ENCODE data around the gene LRP3. TPM values are rescaled to one million over a fixed set of nuclear protein-coding genes. Genes with fewer than 3 reads are reported as not detected.

LRP3 gene
- total and polyA plus RNA-seq, 2 of the 13 experiments (the other 11 are each of a cell fraction or from before 2014, with no cell fraction given), result 17.6 to 51.6 TPM

DNA sequence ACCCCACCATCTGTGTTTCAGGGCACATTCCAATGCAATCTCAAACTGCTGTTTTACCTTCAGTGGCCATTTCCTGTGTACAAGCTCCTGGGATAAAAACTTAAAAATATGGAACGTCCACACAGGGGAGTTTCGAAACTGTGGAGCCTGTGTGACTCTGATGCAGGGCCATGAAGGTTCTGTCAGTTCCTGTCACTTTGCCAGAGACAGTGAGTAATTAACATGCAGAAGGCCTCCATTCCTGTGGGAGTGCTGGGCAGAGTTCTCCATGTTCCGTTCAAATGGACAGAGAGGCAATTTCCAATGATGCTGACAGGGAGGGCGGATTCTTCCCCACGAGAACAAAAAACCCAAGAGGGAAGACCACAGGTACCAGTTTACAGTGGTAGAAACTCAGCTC lies 37.8 kb upstream of the LRP3 start (continued):
- TF ChIP-seq, protein P1, sequence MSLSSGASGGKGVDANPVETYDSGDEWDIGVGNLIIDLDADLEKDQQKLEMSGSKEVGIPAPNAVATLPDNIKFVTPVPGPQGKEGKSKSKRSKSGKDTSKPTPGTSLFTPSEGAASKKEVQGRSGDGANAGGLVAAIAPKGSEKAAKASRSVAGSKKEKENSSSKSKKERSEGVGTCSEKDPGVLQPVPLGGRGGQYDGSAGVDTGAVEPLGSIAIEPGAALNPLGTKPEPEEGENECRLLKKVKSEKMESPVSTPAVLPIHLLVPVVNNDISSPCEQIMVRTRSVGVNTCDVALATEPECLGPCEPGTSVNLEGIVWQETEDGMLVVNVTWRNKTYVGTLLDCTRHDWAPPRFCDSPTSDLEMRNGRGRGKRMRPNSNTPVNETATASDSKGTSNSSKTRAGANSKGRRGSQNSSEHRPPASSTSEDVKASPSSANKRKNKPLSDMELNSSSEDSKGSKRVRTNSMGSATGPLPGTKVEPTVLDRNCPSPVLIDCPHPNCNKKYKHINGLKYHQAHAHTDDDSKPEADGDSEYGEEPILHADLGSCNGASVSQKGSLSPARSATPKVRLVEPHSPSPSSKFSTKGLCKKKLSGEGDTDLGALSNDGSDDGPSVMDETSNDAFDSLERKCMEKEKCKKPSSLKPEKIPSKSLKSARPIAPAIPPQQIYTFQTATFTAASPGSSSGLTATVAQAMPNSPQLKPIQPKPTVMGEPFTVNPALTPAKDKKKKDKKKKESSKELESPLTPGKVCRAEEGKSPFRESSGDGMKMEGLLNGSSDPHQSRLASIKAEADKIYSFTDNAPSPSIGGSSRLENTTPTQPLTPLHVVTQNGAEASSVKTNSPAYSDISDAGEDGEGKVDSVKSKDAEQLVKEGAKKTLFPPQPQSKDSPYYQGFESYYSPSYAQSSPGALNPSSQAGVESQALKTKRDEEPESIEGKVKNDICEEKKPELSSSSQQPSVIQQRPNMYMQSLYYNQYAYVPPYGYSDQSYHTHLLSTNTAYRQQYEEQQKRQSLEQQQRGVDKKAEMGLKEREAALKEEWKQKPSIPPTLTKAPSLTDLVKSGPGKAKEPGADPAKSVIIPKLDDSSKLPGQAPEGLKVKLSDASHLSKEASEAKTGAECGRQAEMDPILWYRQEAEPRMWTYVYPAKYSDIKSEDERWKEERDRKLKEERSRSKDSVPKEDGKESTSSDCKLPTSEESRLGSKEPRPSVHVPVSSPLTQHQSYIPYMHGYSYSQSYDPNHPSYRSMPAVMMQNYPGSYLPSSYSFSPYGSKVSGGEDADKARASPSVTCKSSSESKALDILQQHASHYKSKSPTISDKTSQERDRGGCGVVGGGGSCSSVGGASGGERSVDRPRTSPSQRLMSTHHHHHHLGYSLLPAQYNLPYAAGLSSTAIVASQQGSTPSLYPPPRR (CRISPR knock-in tag; IDR thresholded peaks at IDR 0.05; ENCODE audit: borderline replicate concordance), result no peak

DNA sequence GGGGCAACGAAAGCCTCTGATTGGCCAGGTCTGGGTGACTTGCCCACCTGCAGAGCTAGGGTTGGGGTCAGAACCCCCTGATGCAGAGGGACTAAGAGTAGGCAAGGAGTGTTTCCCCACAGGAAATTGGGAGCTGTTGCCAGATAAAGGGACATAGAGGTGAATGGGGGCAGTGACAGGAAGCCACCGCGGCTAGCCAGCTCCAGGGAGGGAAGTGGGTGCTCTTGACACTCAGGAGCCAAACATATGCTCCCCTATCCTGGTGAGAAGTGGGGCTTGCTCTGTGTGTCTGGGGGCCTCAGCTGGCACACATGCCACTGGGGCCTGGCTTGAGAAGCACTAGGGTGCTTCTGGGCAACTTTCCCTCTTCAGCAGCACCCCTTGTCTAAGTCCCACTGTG lies 36.2 kb upstream of the LRP3 start:
- no peaks in the 10 kb centered on the region for H3K27me3 ChIP-seq (ENCODE audit: control insufficient read depth in 1 of 2, insufficient read depth in 2 of 2, low read length in 2 of 2)
- intact Hi-C loops (cut with micrococcal nuclease; ENCODE audit: unreplicated experiment), result no loop called here
- H3K79me2 ChIP-seq (ENCODE audit: insufficient read depth, low read length), result no peaks in the 10 kb centered on the region
- H3K4me3 ChIP-seq (replicated peaks in 1 of 3; ENCODE audit: insufficient read depth in 1 of 3, low read depth in 2 of 3, low read length in 3 of 3), result peak overlapping the region in 1 of 3 experiments; percentile 26; a peak in 1 of 6 replicates
- DNase-seq (ENCODE audit: low spot score) (no peak), FAIRE-seq (no peak), ATAC-seq (peak; percentile 37)
- H3K4me1 ChIP-seq (ENCODE audit: insufficient read depth, low read length), result peaks cover 53% of the 10 kb centered on the region
- 11% methylated on average over 3 of the region's 3 CpGs for WGBS (ENCODE audit: low lambda C conversion rate)
- in situ Hi-C loops (cut with HindIII; ENCODE audit: extremely low pct_ligation_motif_present, low pct_unique_long_range_greater_than_20kb), result no loop called here
- POLR2A ChIA-PET, result interaction anchor here (2.1 to 5.1 kb wide), 2 partner anchors 16 to 19 kb away, joined by 5 to 46 read pairs; no protein-coding TSS in a partner anchor
- CTCF ChIA-PET (ENCODE audit: low intra/inter-chr PET ratio, low total read pairs), result no interaction called here
- H4K20me1 ChIP-seq (ENCODE audit: insufficient read depth, low read length), result no peaks in the 10 kb centered on the region
- H3K36me3 ChIP-seq (replicated peaks in 1 of 2; ENCODE audit: control insufficient read depth in 1 of 2, insufficient read depth in 2 of 2, low read length in 2 of 2), result no peaks in the 10 kb centered on the region
- H3K9me3 ChIP-seq (ENCODE audit: low read length), result no peaks in the 10 kb centered on the region
- no peak overlapping the region for H3K27ac ChIP-seq (ENCODE audit: extremely low read length, insufficient read depth, low read length)
- H3K4me2 ChIP-seq (ENCODE audit: low read depth, low read length), result peak overlapping the region; percentile 71
- H2AFZ ChIP-seq (ENCODE audit: low read length), result no peak overlapping the region
- 0 out of 2 replicates have a peak, but pooled peaks have one; percentile 12 for TF ChIP-seq SALL2 (CRISPR knock-in tag; IDR thresholded peaks at IDR 0.05)
- no peak for TF ChIP-seq KDM5B (CRISPR knock-in tag; IDR thresholded peaks at IDR 0.05; ENCODE audit: borderline replicate concordance)
- no peak for TF ChIP-seq ZBTB7B (CRISPR knock-in tag; IDR thresholded peaks at IDR 0.05)
- TF ChIP-seq, protein P2, sequence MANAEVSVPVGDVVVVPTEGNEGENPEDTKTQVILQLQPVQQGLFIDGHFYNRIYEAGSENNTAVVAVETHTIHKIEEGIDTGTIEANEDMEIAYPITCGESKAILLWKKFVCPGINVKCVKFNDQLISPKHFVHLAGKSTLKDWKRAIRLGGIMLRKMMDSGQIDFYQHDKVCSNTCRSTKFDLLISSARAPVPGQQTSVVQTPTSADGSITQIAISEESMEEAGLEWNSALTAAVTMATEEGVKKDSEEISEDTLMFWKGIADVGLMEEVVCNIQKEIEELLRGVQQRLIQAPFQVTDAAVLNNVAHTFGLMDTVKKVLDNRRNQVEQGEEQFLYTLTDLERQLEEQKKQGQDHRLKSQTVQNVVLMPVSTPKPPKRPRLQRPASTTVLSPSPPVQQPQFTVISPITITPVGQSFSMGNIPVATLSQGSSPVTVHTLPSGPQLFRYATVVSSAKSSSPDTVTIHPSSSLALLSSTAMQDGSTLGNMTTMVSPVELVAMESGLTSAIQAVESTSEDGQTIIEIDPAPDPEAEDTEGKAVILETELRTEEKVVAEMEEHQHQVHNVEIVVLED (CRISPR knock-in tag; IDR thresholded peaks at IDR 0.05; ENCODE audit: borderline replicate concordance), result no peak
- no peak for TF ChIP-seq SRSF9 (IDR thresholded peaks at IDR 0.05; ENCODE audit: borderline replicate concordance, insufficient read depth, low read depth, low read length, poor library complexity, severe bottlenecking)
- TF ChIP-seq ZNF781 (CRISPR knock-in tag; IDR thresholded peaks at IDR 0.05; ENCODE audit: borderline replicate concordance, not compliant biosample characterization), result no peak
- no peak for TF ChIP-seq ZNF775 (CRISPR knock-in tag; IDR thresholded peaks at IDR 0.05; ENCODE audit: borderline replicate concordance)
- no TSS peak for BruUV-seq (replicated peaks)
- H3K9ac ChIP-seq (ENCODE audit: insufficient read depth, low read depth, low read length), result no peak overlapping the region
